MCF 10A (cell line): ENCODE data around the gene GPX3. TPM values are rescaled to one million over a fixed set of nuclear protein-coding genes. Genes with fewer than 3 reads are reported as not detected.

Source experiments
- BruUV-seq: library from RNA; stranded (reverse); fragments of 400-500 nt; replicated peaks from 2 replicates; lab custom pipeline; 2021; lab: Mats Ljungman, UMichigan
- CTCF ChIA-PET: fragments of 300-600 bp; sonication (Branson Sonifier 250); formaldehyde crosslinking; extraction: SDS; loops from one replicate; lab custom pipeline; 2021; ENCODE audit warnings: antibody characterized with exemption, inconsistent platforms; lab: Yijun Ruan, JAX
- POLR2A ChIA-PET: fragments of 300-600, 350-650 bp; sonication (Branson Sonifier 250); formaldehyde crosslinking; extraction: SDS; loops from one replicate; lab custom pipeline; 2020; ENCODE audit warnings: antibody characterized with exemption, inconsistent platforms; lab: Yijun Ruan, JAX
- DNase-seq: peaks from one replicate; pipeline ENCODE4 v3.0.0-alpha.2; 2018; ENCODE audit not compliant: unreplicated experiment
- H3K27ac Mint-ChIP-seq: one replicate; pipeline ENCODE4 v1.8.0; 2022; ENCODE audit warnings: mild to moderate bottlenecking, low read depth, mixed read lengths; ENCODE audit not compliant: unreplicated experiment
- H3K27me3 Mint-ChIP-seq: one replicate; pipeline ENCODE4 v1.8.0; 2022; ENCODE audit warnings: mixed read lengths; ENCODE audit not compliant: insufficient read depth, unreplicated experiment
- H3K36me3 Mint-ChIP-seq: one replicate; pipeline ENCODE4 v1.8.0; 2022; ENCODE audit warnings: mild to moderate bottlenecking, moderate library complexity, mixed read lengths; ENCODE audit not compliant: insufficient read depth, unreplicated experiment
- H3K4me1 Mint-ChIP-seq: one replicate; pipeline ENCODE4 v1.8.0; 2022; ENCODE audit warnings: mixed read lengths; ENCODE audit not compliant: insufficient read depth, unreplicated experiment
- H3K4me3 Mint-ChIP-seq: one replicate; pipeline ENCODE4 v1.8.0; 2022; ENCODE audit warnings: mild to moderate bottlenecking, moderate library complexity, mixed read lengths; ENCODE audit not compliant: unreplicated experiment
- H3K9me3 Mint-ChIP-seq: one replicate; pipeline ENCODE4 v1.8.0; 2022; ENCODE audit warnings: mixed read lengths; ENCODE audit not compliant: unreplicated experiment
- intact Hi-C: fragments of 100-400 bp; cut with micrococcal nuclease; formaldehyde crosslinking; loops from 2 replicates; pipeline ENCODE4 v1.14.1; 2022
- total RNA-seq: library from RNA; stranded (reverse); gene quantifications from 2 replicates; pipeline ENCODE4 v1.2.3, GENCODE V29; 2022
- TF ChIP-seq, protein P1 (sequence below): fragments of 200-600 bp; IDR thresholded peaks from one replicate; pipeline ENCODE4 v1.8.0; 2022; ENCODE audit warnings: antibody characterized with exemption, mild to moderate bottlenecking; ENCODE audit not compliant: unreplicated experiment

GPX3 gene
- total RNA-seq, 1 experiment from 2014 or later: not detected

DNA sequence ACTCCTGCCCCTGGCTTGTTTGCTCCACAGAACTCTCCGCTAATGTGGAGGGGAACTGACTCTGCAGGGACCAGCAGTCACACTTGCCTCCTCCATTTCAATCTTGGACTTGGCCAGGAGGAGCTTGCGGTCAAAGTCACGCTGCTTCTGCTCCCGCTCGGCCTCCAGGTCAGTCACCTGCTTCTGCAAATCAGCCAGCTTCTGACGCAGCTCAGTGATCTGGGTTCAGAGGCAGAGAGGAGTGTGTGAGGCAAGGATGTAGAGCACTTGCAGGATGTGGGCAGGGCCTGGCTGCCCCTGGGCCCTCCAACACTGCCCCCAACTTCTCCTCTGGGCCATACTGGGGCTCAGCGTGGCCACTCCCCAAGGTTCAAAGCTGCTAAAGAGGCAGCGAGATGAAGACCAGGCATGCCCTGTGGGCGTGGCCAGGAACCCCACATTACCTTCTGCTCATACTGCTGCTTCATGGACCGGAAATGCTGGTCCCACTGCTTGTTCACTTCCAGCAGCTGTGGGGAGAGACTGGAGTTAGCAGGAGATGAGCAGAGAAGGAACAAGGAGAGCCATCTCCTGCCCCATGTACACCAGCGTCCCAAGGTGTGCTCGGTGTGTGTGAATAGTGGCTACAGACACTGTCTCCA is 22.2 kb downstream of the GPX3 start:
- H3K27ac Mint-ChIP-seq: no peak overlapping the region
- H3K4me3 Mint-ChIP-seq: no peak overlapping the region
- TF ChIP-seq, protein P1, sequence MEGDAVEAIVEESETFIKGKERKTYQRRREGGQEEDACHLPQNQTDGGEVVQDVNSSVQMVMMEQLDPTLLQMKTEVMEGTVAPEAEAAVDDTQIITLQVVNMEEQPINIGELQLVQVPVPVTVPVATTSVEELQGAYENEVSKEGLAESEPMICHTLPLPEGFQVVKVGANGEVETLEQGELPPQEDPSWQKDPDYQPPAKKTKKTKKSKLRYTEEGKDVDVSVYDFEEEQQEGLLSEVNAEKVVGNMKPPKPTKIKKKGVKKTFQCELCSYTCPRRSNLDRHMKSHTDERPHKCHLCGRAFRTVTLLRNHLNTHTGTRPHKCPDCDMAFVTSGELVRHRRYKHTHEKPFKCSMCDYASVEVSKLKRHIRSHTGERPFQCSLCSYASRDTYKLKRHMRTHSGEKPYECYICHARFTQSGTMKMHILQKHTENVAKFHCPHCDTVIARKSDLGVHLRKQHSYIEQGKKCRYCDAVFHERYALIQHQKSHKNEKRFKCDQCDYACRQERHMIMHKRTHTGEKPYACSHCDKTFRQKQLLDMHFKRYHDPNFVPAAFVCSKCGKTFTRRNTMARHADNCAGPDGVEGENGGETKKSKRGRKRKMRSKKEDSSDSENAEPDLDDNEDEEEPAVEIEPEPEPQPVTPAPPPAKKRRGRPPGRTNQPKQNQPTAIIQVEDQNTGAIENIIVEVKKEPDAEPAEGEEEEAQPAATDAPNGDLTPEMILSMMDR: no peak
- CTCF ChIA-PET: interaction anchor here (0.5 to 19.3 kb wide), 30 partner anchors 9 to 843 kb away, joined by 3 to 230 read pairs (median 4); no protein-coding TSS in a partner anchor
- POLR2A ChIA-PET: interaction anchor here (0.6 to 2.3 kb wide), 9 partner anchors 8 to 285 kb away, joined by 3 to 16 read pairs (median 4); partner anchors contain the start of gene TNIP1
- H3K9me3 Mint-ChIP-seq: no peaks in the 10 kb centered on the region
- intact Hi-C loops: no loop called here
- no peaks in the 10 kb centered on the region for H3K27me3 Mint-ChIP-seq
- H3K36me3 Mint-ChIP-seq: peaks cover 100% of the 10 kb centered on the region
- BruUV-seq: no TSS peak
- no peak for DNase-seq
- no peaks in the 10 kb centered on the region for H3K4me1 Mint-ChIP-seq

DNA sequence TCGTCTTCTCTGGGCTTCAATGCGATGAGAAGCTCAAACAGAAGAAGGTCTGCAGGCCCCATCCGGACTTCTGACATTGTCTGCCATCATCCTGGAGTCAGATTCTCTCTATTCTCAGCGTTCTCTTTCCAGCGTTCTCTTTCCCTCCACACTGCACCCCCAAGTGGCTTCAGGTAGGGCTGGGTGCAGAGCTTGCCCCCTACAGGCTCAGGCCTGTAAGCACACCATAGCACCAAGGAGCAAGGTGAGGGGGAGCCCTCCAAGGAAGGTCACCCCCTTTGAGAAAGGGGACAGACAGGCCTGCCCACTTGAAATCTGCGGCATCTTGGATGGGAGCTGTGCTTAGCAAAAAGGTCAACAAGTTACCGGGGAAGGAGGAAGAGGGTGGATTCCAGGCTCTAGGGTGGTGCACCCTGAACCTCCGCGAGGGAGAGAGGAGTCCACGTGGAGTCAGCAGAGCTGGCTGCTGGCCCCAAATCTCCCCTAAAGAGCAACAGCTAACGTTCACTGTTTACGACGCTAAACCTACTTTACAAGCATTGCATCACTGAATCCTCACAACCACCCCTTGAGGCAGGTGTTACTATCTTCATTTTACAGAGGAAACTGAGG is 27.5 kb downstream of the GPX3 start:
- H3K27ac Mint-ChIP-seq: no peak overlapping the region
- ChIA-PET CTCF (interaction anchor here (0.6 to 40.7 kb wide), 36 partner anchors 14 to 1012 kb away, joined by 3 to 1587 read pairs (median 5); partner anchors contain the start of gene TNIP1), POLR2A (interaction anchor here (1.1 to 5.4 kb wide), 6 partner anchors 10 to 64 kb away, joined by 3 to 21 read pairs (median 5); no protein-coding TSS in a partner anchor)
- H3K36me3 Mint-ChIP-seq: peaks cover 100% of the 10 kb centered on the region
- H3K27me3 Mint-ChIP-seq: no peaks in the 10 kb centered on the region
- H3K4me3 Mint-ChIP-seq: no peak overlapping the region
- H3K4me1 Mint-ChIP-seq: no peaks in the 10 kb centered on the region
- peak; percentile 53 for DNase-seq
- intact Hi-C loops: loop anchor here (1.0 to 5.0 kb wide), 2 partner anchors 46 to 246 kb away; no protein-coding TSS in a partner anchor
- no peaks in the 10 kb centered on the region for H3K9me3 Mint-ChIP-seq
- BruUV-seq: no TSS peak
- TF ChIP-seq, protein P1: peak; percentile 89

DNA sequence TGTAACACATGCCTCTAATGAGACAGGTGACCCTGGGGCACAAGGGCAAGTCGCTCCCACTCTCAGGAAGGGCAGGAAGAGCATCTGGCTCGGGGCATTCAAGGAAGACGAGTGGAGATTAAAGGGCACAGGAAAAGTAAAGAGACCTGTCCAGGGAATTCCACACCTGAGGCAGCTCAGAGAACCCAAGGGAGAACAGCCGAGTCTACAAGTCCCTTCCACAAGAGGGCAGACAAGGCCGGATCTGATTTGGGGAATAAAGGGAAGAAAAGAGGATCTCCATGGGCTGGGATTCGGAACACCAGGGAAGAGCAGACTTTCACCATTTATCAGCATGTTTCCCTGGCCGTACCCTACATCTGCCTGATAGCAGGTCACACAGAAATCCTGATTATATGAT is 28.1 kb downstream of the GPX3 start:
- ChIA-PET CTCF (interaction anchor here (0.5 to 40.7 kb wide), 40 partner anchors 15 to 1373 kb away, joined by 3 to 1587 read pairs (median 4); partner anchors contain the start of genes ANXA6 and TNIP1), POLR2A (interaction anchor here (1.1 to 5.4 kb wide), 6 partner anchors 10 to 63 kb away, joined by 3 to 21 read pairs (median 5); no protein-coding TSS in a partner anchor)
- TF ChIP-seq, protein P1: peak; percentile 27

More for the DNA sequence above, 28.1 kb downstream of the GPX3 start:
- H3K27ac Mint-ChIP-seq: no peak overlapping the region
- peak; percentile 60 for DNase-seq
- no peak overlapping the region for H3K4me3 Mint-ChIP-seq
- intact Hi-C loops: loop anchor here (1.0 to 5.0 kb wide), 2 partner anchors 46 to 246 kb away; no protein-coding TSS in a partner anchor
- H3K4me1 Mint-ChIP-seq: no peaks in the 10 kb centered on the region
- no peaks in the 10 kb centered on the region for H3K27me3 Mint-ChIP-seq
- H3K9me3 Mint-ChIP-seq: no peaks in the 10 kb centered on the region
- BruUV-seq: no TSS peak
- H3K36me3 Mint-ChIP-seq: peaks cover 100% of the 10 kb centered on the region
